HG03457 (cell line): ENCODE results near the gene NUP210.
A peak's percentile ranks its signal among the peaks of the same experiment; 100 is the strongest.
"Not testable (repeated sequence)": the region's sequence is repeated elsewhere in the genome, so short reads cannot be mapped to it uniquely, and the experiment has no call there.

Source experiments
- ATAC-seq: cut with Tn5 transposase; IDR thresholded peaks from one replicate; pipeline ENCODE4 v1.9.1; 2021; ENCODE audit warnings: moderate number of reproducible peaks; ENCODE audit not compliant: unreplicated experiment

NUP210 gene

DNA sequence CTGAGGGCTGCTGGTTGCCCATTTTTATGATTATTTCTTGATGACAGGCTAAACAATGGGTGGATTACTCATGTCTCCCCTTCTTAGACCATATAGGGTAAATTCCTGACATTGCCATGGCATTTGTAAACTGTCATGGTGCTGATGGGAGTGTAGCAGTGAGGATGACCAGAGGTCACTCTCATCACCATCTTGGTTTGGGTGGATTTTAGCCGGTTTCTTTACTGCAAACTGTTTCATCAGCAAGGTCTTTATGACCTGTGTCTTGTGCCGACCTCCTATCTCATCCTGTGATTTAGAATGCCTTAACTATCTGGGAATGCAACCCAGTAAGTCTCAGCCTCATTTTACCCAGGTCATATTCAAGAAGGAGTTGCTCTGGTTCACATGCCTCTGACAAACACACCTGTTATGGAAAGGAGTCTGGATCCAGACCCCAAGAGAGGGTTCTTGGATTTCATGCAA, 10.3 kb upstream of the NUP210 start:
- not testable (repeated sequence) for ATAC-seq

DNA sequence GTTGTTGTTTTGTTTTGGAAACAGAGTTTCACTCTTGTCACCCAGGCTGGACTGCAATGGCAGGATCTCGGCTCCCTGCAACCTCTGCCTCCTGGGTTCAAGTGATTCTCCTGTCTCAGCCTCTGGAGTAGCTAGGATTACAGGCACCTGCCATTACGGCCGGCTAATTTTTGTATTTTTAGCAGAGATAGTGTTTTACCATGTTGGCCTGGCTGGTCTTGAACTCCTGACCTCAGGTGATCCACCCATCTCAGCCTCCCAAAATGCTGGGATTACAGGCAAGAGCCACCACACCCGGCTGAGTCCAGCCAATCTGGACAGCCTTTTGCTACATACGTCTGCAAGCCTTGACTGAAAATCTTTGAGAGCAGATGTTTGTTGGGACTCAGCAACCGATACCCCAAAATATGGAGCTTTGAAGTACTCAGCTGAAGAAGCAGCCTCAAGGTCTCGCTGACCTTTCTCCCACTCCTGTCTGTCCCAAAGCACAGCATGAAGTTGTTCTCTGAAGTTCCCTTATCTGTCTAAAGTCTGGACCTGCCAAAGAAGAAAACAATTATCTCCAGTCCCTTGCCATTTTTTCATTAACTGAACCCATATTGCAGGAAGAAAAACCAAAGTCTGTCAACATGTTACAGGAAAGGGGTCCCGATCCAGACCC, 9.6 kb upstream of the NUP210 start:
- no peak for ATAC-seq

DNA sequence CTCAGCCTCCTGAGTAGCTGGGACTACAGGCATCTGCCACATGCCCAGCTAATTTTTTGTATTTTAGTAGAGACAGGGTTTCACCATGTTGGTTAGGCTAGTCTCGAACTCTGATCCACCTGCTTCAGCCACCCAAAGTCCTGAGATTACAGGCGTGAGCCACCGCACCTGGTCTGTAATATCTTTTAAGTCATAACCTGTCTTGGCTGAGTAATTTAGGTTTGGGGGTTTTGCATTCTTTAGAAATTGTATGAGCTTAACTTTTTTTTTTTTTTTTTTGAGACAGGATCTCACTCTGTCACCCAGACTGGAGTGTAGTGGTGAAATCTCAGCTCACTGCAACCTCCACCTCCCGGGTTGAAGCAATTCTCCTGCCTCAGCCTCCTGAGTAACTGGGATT, 8.6 kb upstream of the NUP210 start:
- not testable (repeated sequence) for ATAC-seq

DNA sequence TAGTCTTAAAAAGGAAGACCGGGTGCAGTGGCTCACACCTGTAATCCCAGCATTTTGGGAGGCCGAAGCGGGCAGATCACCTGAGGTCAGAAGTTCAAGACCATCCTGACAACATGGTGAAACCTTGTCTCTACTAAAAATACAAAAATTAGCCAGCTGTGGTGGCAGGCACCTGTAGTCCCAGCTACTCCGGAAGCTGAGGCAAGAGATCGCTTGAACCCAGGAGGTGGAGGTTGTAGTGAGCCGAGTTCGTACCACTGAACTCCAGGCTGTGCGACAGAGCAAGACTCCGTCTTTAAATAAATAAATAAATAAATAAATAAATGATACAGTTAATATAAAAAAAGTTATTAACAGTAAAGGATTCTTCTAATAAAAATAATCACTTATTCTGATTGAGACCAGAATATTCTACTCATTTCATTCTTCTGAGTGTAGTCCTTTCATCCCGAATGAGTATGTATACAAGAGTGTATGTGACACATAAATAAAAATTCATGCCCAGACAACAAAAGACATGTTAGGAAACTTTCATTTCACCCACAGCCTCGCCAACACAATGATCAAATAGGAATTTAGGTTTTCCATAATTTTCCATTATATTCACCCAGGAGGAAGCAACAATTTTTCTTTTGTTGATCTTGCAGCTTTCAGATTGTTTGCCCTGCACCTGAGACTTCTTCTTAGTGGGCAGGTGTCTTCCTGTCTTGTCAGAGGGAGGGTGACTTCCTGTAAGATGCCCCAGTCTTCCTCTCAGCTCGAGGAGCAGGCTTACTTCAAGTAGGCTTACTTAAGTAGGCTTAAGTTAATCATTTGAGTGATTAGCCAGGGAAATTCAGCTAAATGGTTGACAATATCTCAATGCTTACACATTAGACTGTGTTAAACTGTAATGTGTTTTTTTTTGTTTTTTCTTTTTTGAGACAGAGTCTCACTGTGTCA, 7.8 kb upstream of the NUP210 start:
- ATAC-seq, result no peak

DNA sequence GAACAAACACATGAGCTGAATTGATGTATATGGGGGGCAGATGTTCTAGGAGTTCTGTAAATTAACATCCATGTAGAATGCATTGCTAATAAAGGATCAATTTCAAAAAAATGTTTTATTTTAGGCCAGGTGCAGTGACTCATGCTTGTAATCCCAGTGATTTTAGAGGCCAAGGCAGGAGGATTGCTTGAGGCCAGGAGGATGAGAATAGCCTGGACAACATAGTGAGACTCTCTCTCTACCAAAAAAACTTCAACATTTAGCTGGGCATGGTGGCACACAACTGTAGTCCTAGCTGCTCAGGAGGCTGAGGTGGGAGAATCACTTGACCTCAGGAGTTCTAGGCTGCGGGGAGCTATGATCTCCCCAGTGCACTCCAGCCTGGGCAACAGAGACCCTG, 6.5 kb upstream of the NUP210 start:
- no peak for ATAC-seq

DNA sequence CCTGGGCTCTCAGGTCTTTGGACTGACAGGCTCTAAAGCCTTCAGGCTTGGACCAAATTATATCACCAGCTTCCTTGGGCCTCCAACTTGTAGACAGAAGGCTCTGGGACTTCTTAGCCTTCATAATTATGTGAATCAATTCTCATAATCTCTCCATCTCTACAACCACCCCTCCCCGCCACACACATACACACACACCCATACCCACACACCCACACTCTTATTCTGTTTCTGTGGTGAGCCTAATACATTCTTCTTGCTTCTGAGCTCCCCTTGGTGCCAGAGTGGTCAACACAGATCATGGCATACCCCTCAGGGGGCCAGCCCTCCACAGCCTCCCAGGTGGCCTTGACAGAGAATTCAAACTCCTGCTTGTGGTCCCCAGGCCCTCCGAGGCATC, 5.6 kb upstream of the NUP210 start:
- no peak for ATAC-seq

DNA sequence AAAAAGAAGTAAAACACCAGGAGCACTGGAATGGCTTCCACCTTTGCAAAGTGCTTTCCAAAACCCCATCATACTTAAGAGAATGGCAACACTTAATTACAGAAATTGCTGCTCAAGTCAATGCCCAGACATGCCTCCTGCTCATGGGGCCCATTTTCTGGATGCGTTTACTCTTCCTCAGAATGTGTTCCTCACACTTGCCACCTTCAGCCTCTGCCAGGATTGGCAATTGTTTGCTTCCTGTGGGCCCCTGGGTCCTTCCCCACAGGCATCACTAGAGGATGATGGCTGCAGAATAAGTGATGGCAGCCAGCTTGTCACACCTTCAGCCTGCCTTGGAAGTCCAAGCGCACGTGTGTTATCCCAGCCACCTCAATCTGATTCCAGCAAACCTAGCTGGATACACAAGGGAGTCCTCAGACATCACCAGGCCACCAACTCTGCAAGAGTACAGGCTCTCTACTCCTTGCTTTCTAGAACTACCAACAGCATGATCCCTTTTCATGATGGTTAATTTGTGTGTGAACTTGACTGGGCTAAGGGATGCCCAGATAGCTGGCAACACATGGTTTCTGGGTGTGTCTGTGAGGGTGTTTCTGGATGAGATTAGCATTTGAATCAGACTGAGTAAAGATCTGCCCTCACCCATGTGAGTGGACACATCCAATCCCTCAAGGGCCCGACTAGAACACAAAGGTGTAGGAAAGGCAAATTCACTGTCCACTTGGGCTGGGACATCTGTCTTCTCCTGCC, 4.9 kb upstream of the NUP210 start:
- no peak for ATAC-seq

DNA sequence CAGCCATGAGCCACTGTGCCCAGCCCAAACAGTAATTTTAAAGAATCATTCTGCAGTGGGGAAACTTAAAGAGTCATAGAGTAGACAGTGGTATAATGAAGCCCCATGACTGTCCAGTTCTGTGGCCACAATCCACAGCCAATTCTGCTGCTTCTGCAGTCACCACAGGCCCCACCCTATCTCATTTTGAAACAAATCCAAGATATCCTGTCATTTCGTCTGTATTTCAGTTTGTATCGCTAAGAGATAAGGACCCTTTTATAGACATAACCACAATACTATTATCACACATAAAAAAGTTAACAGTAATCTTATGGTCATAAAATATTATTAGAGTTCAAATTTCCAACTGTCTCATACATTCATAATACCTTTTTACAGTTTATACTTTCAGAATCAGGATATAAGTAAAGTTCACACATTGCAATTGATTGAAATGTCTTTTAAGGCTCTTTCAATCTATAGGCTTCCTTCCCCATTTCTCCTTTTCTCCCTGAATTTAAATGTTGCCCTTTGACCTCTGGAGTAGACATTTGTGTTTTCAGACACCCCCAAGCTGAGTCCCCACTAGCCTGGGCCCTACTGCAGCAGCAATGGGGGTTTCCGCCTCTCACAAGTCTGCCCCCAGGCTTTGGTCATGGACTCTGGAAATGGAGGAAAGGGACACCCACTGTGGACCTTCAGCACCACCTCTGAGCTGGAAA, 4.2 kb upstream of the NUP210 start:
- ATAC-seq, result no peak

DNA sequence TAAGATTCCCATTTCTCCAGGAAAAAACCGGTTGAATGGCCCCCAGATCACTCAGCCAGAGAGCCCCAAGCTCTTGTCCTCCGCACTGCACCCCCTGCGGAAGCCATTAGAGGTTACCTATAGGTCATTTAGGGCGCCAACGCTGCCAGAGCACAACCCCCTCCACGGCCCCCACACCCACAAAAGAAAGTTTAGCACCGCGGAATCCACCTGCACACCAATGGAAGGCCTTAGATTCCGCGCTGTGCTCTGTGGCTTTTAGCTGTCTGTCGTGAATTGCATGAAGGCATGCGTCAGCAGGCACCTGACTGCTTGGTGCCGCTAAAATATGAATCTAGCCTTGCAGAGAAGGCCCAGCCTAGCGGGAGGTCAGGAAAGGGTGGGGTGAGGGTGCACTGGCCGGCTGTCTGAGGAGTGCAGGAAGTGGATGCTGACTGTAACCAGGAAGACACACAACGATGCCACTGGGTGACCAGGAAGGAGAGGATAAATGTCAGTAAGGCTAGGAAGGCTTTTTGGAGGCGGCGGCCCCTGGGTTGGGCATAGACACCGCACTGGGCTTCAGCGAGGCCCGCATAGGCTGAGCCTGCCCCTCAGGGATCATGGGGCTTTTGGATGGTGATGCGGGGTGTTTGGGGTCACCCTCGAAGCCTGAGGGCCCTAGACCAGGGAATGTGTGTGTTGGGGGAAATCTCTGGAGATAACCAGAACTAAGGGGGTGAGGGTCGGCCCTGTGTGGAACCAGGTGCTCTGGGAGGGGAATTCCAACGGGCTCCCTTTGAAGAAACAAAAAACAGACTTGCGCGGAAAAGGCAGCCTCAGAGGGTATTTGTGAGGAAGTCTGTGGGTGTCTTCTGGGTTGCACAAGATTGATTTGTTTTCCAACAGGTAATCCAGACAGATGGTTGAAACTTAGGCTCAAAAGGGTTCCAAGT, 976 bp upstream of the NUP210 start:
- ATAC-seq, result no peak

DNA sequence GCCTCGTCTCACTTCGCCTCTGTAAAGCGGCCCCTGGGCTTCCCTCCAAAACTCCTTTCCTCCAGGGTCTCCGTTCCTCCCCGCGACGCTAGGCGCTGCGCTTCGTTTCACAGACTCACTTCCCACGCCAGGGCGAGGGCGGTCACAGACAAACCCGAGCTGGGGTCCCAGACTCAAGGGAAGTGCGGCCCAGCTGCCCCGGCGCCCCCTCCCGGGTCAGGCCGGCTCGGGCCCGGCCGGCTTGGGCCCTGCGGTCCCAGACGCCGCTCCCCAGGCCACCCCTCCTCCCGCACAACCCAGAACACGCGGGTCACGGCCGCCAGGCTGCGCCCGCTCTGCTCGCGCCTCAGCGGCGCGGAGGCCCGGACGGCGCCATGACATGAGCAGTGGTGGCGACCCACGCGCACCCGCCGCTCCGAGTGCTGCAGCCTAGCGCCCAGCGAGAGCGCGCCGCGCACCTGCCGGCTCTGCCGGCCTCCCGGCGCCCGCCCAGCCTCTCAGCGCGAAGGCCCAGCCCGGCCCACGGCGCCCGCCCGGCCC, 547 bp downstream of the NUP210 start:
- ATAC-seq, result peak; percentile 41

DNA sequence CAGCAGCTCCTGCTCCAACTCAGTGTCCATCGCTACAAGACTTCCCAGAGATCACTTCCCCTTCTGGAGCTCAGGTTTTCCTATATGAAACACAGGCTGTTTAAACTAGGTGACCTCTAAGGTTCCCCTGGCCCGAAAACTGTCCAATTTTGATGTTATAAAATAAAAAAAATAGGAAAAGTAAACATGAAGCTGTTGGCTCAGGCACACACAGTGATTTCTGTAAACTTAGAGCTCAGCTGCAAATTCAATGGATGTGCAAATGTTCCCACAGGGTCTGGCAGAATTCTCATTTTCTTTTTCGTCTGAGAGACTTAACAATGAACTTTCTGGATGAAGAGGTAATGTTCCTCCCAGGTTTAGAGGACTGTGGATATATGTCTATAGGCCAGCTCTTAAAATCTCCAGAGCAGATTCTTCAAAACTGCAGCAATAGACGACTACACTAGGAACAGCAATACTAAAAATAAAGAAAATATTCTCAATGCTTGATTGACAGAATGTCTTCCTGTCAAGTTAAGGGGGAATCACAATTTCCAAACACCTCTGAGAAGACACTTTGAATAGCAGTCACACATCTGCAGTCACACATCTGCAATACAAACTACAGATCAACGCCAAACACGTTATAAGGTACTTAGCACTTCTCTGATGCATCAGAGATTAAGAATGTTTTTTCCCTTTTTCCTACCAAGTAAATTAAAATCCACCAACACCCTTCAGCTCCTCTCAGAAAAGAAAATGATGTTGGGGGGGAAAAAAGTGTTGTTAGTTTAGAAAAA, 2.8 kb downstream of the NUP210 start:
- no peak for ATAC-seq

DNA sequence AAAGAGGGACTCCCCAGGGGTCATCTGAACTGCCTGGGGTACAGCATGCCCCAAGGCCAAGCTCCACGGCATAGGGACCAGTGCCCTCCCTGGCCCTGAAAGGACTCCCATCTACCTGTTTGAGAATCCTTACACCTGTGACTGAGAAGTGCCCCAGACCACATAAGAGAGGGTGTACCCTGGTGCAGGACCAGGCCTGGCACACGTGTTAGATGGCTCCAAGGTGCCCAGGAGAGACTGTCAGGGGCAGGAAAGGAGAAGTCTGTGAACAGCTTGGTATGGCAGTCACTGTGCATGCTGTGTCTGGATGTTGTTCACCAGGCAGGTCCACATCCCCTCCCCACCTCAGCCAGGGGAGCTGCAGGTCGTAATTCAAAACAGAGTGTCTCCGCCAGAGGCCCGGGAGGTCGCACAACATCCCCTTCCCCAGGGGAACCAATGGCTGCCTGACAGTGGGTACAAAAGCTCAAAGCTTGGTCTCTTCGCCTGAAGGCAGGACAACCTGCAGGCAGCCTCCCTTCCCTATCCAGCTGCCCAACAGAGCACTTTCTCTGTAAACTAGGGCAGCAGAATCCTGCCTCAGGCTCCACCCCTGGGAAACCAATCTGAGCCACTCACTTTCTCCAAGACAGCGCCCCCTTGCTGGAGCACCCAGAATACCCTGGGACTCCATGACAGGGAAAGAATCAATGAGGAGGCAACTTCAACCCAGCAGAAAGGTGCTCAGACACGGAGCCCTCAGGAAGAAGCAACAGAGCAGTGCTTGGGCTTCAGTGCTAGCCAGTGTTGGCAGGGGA, 3.9 kb downstream of the NUP210 start:
- ATAC-seq, result no peak

DNA sequence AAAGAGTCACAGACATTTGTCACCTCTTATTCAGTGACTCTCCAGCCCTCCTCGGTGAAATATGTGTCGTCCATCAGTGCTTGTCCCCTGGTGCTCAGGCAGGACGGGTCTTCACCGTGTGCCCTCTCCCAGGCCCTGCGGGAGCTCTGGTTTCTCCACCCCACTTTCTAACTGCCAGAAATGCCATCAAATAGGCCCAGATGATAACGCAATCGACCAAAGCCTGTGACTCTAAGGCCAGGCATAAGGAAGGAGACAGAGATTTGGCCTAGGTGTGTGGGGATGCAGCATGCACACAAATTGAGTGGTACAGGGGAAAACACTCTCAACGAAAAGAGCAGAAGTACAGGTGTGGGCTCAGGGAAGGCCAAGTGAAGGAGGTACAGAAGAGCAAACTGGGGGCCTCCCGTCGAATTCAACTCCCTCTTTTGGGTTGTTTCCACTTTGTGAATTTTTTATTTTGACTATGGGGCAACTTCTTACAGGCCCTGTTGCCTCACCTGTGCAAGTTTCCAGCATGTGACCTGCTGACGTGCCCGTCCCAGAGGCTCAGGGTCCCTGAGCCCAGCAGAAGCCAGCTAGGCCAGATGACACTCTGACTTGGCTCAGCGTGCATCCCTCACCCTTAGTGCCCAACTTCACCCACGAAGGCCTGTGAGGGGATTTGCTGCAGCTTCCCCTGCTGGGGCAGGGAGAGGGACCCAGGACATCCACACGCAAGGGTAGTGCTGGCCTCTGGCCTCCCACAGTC, 4.7 kb downstream of the NUP210 start:
- no peak for ATAC-seq

DNA sequence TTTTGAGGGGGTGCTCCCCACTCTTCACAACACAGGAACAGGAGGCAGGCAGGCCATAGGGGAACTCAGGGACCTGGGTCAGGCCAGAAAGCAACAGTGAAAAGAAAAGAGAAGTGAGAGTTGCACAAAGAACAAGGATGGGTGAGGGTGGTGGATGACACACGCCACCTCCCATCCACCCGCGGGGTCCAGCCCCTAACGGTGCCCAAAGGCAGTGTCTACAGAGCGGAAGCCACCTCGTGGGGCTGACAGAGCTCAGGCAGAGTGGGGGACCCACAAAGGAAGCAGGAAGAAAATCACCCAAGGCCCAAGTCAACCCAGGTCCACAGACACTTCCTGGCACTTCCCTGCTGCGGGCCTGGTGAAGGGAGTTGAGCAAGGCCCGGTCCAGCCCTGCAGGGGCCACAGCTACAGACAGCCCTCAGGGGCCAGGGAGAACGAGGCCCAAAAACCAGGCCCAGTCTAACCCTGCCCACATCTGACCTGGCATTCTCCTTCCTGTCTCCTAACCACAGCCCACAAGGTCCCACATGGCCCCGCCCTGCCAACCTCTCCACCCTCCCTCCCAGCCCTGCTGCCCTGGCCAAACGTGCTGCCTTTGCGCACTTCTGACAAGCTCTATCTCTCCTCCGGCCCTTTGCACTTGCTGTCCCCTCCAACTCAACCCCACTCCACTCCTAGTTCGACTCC, 5.9 kb downstream of the NUP210 start:
- peak; percentile 94 for ATAC-seq

DNA sequence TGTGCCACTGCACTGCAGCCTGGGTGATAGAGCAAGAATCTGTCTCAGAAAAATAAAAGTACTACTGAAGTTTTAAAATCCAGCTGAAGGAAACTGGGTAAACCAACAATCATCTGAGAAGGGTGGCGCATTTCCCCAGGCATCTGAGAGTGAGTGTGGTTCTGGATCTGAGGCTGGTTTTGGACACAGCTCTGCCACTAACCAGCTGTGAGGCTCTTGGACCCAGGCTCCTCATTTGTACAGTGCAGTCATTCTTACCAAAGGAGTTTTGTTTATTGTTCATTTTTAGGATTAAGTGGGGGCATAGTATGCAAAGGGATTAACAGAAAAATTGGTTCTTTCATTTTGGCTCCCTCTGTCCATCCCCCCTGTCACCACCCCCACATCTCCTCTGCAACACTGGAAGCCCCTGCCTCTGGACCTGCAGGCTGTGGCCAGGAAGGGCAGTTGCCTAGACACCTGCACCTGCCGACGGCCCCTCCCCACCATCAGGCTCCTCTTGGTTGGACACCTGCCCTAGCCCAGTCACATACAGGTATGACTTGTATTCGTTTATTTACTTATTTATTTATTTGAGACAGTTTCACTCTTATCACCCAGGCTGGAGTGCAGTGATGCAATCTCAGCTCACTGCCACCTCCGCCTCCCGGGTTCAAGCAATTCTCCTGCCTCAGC, 8.8 kb downstream of the NUP210 start:
- ATAC-seq, result no peak

DNA sequence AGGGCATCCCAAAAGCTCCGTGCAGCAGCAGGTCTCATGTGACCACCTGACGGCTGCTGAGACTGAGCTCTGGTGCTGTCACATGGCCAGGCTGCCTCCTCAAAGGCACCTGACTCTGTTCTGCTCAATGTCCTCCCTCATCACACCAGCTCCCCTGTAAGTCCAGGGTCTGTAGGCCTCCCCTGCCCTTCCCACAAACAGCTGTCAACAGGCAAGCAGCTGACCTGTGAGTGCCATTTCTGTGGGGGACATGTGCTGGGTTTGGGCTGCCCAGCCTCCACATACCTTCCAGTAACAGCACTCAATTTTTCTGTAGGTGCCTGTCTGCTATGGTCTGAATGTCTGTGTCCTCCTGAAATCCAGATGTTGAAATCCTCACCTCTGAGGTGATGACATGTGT, 11.2 kb downstream of the NUP210 start:
- ATAC-seq, result no peak
